KMS-11 (cell line): Measurements from ENCODE around the gene CLEC4G.

Source experiments
- H2AFZ ChIP-seq: fragments of 200-600 bp; sonication (generic); 2 replicates; pipeline ENCODE4 v1.6.1; 2016; ENCODE audit warnings: antibody characterized with exemption, mixed run types, low read depth
- H3K27ac ChIP-seq: fragments of 200-600 bp; sonication (generic); 2 replicates; pipeline ENCODE4 v1.6.1; 2016; ENCODE audit warnings: mild to moderate bottlenecking, mixed run types
- H3K27me3 ChIP-seq: fragments of 200-600 bp; sonication (generic); 2 replicates; pipeline ENCODE4 v1.6.1; 2017; ENCODE audit warnings: mild to moderate bottlenecking, low read depth, mixed run types, moderate library complexity; ENCODE audit not compliant: insufficient read depth
- H3K36me3 ChIP-seq: fragments of 200-600 bp; sonication (generic); 2 replicates; pipeline ENCODE4 v1.6.1; 2017; ENCODE audit warnings: mild to moderate bottlenecking, mixed run types; ENCODE audit not compliant: insufficient read depth
- H3K4me1 ChIP-seq: fragments of 200-600 bp; sonication (generic); 2 replicates; pipeline ENCODE4 v1.6.1; 2016; ENCODE audit warnings: mild to moderate bottlenecking, low read depth, mixed run types; ENCODE audit not compliant: poor library complexity, severe bottlenecking
- H3K4me2 ChIP-seq: fragments of 200-600 bp; sonication (generic); 2 replicates; pipeline ENCODE4 v1.7.0; 2016; ENCODE audit warnings: mild to moderate bottlenecking, mixed run types
- H3K4me3 ChIP-seq: fragments of 200-600 bp; sonication (generic); IDR thresholded peaks from 2 replicates; pipeline ENCODE4 v1.6.1; 2017; ENCODE audit warnings: low read depth, low read length, mixed read lengths; ENCODE audit not compliant: insufficient read depth
- H3K79me2 ChIP-seq: fragments of 200-600 bp; sonication (generic); 2 replicates; pipeline ENCODE4 v1.6.1; 2016; ENCODE audit warnings: low read depth, mixed run types; ENCODE audit not compliant: insufficient read depth
- H3K9ac ChIP-seq: fragments of 200-600 bp; sonication (generic); 2 replicates; pipeline ENCODE4 v1.6.1; 2016; ENCODE audit warnings: mild to moderate bottlenecking, mixed run types
- H4K20me1 ChIP-seq: fragments of 200-600 bp; sonication (generic); 2 replicates; pipeline ENCODE4 v1.6.1; 2016; ENCODE audit warnings: mild to moderate bottlenecking, mixed run types; ENCODE audit not compliant: insufficient read depth
- TF ChIP-seq, protein P1 (sequence below): fragments of 200-600 bp; sonication (generic); conservative IDR thresholded peaks from 2 replicates; pipeline ENCODE4 v1.6.1; 2017; ENCODE audit warnings: low read depth, mild to moderate bottlenecking, antibody characterized with exemption, low read length, moderate library complexity, mixed read lengths

The CLEC4G gene

DNA sequence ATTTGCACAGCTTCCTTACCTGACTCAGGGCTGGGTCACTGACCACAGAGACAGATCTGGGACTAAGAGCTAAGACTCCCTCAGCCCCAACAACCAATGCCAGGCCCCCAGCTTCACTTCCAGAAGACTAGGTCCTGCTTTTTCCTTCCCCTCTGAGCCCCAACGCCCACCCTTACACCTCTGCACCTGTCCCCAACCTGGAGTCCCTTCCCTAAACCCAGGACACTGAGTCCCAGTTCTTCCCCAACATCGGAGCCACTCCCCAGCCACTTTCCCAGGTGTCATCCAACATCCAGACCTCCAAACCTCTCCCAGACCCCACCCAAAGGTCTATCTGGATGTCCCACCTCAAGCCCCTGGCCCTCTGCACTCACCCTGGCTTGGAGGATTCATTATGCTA is 32.9 kb downstream of the CLEC4G start:
- no peak overlapping the region for H2AFZ ChIP-seq
- H4K20me1 ChIP-seq: no peaks in the 10 kb centered on the region
- H3K36me3 ChIP-seq: no peaks in the 10 kb centered on the region
- no peak overlapping the region for H3K4me2 ChIP-seq
- TF ChIP-seq, protein P1, sequence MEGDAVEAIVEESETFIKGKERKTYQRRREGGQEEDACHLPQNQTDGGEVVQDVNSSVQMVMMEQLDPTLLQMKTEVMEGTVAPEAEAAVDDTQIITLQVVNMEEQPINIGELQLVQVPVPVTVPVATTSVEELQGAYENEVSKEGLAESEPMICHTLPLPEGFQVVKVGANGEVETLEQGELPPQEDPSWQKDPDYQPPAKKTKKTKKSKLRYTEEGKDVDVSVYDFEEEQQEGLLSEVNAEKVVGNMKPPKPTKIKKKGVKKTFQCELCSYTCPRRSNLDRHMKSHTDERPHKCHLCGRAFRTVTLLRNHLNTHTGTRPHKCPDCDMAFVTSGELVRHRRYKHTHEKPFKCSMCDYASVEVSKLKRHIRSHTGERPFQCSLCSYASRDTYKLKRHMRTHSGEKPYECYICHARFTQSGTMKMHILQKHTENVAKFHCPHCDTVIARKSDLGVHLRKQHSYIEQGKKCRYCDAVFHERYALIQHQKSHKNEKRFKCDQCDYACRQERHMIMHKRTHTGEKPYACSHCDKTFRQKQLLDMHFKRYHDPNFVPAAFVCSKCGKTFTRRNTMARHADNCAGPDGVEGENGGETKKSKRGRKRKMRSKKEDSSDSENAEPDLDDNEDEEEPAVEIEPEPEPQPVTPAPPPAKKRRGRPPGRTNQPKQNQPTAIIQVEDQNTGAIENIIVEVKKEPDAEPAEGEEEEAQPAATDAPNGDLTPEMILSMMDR: no peak
- H3K9ac ChIP-seq: no peak overlapping the region
- H3K4me3 ChIP-seq: no peak overlapping the region
- H3K4me1 ChIP-seq: no peaks in the 10 kb centered on the region
- H3K27ac ChIP-seq: no peak overlapping the region
- H3K27me3 ChIP-seq: peaks cover 55% of the 10 kb centered on the region
- no peaks in the 10 kb centered on the region for H3K79me2 ChIP-seq

DNA sequence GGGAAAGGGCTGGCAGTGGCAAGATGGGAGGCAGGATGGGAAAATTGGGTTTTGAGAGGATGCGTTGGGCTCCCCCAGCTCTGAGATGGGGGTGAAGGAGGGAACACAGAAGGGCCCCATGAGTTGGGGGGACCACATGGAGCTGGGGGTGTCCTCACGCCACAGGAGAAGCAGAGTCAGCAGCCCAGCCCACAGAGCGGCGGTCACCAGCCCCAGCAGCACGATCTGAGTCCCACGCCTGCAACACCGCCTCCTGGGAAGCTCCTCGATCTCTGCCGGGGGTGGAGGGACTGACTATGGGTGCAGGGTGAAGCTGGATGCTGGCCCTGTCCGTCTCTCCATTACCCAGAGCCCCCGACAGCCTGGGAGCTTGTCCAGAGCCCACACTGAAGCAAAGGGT is 33.3 kb downstream of the CLEC4G start:
- Histone ChIP-seq H3K27me3 (peaks cover 55% of the 10 kb centered on the region), H2AFZ (no peak overlapping the region), H3K27ac (no peak overlapping the region), H3K4me2 (no peak overlapping the region), H3K4me3 (no peak overlapping the region), H3K9ac (no peak overlapping the region), H3K79me2 (no peaks in the 10 kb centered on the region), H4K20me1 (no peaks in the 10 kb centered on the region), H3K36me3 (no peaks in the 10 kb centered on the region), H3K4me1 (no peaks in the 10 kb centered on the region)
- TF ChIP-seq, protein P1: no peak

DNA sequence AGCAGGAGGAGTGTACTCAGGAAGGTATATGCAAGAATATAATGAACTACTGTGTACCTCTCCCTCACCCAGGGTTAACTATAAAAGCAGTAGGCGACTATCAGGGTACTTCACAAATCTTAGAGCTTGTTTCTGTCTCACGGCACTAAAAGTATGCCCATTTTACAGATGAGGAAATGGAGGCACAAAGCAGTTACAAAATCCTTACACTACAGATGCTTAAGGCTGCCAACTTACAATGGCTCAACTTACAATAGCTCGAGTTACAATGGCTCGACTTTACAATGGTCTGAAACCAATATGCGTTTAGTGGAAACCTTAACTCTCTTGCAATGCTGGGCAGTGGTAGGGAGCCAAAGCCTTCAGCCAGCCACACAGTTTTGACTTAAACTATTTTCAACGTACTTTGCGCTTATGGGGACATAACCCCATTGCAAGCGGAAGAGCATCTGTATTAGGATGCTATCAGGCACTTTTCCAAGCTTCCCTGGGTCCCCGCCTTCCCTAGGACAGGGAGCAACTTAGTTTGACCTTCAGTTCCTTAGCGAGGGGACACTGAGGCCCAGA is 34.1 kb downstream of the CLEC4G start:
- Histone ChIP-seq H3K27me3 (peaks cover 56% of the 10 kb centered on the region), H4K20me1 (no peaks in the 10 kb centered on the region), H3K9ac (no peak overlapping the region), H2AFZ (no peak overlapping the region), H3K79me2 (no peaks in the 10 kb centered on the region), H3K4me2 (no peak overlapping the region), H3K36me3 (no peaks in the 10 kb centered on the region), H3K27ac (no peak overlapping the region), H3K4me3 (no peak overlapping the region), H3K4me1 (no peaks in the 10 kb centered on the region)
- TF ChIP-seq, protein P1: no peak

DNA sequence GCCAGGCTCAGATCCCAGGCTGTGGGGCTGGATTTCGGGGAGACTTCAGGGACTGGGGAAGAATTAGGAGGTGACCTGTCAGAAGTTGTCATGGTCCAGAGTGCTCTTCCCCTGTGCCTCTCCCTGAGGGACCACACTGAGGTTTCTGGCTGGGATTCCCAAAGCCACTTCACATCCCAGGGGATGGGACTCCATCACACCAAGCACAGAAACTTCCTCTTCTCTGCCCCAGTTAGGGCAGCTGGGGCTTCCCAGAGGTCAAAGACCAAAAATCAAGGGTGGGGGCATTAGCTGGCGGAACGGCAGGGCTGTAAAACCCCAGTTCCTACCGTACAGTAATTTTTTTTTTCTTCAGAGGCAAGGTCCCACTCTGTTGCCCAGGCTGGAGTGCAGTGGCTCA is 37.4 kb downstream of the CLEC4G start:
- no peaks in the 10 kb centered on the region for H3K79me2 ChIP-seq
- H3K27me3 ChIP-seq: peaks cover 47% of the 10 kb centered on the region
- TF ChIP-seq, protein P1: no peak
- H3K4me3 ChIP-seq: no peak overlapping the region
- H3K9ac ChIP-seq: no peak overlapping the region
- H2AFZ ChIP-seq: no peak overlapping the region
- no peaks in the 10 kb centered on the region for H3K4me1 ChIP-seq
- no peaks in the 10 kb centered on the region for H3K36me3 ChIP-seq
- H3K4me2 ChIP-seq: no peak overlapping the region
- H3K27ac ChIP-seq: no peak overlapping the region
- H4K20me1 ChIP-seq: no peaks in the 10 kb centered on the region
